Fibroblast of the aortic adventitia (primary cell): ENCODE measurements around the gene PDZRN4. TPM values are rescaled to one million over a fixed set of nuclear protein-coding genes. Genes with fewer than 3 reads are reported as not detected.
"Not testable (repeated sequence)": the region's sequence is repeated elsewhere in the genome, so short reads cannot be mapped to it uniquely, and the experiment has no call there.

ENCODE experiments used
- DNase-seq: peaks from one replicate; pipeline ENCODE4 v3.0.0-alpha.2; 2010; ENCODE audit warnings: low read depth
- H3K4me3 ChIP-seq: 2 replicates; pipeline ENCODE4 v1.5.1; 2011; ENCODE audit warnings: low read depth, mild to moderate bottlenecking, control low read depth, low read length, moderate library complexity
- total RNA-seq: library from RNA; depleted of rRNA; stranded (reverse); fragments of >200 nt; gene quantifications from 2 replicates; pipeline ENCODE4 v1.2.3, GENCODE V29; 2012; ENCODE audit warnings: low replicate concordance
- TF ChIP-seq, protein P1 (sequence below): IDR thresholded peaks from 2 replicates; pipeline ENCODE4 v1.5.1; 2011; ENCODE audit warnings: mild to moderate bottlenecking, low read length, control low read depth, inconsistent platforms; ENCODE audit not compliant: insufficient read depth

The PDZRN4 gene
- total RNA-seq, 1 donor, result not detected

DNA sequence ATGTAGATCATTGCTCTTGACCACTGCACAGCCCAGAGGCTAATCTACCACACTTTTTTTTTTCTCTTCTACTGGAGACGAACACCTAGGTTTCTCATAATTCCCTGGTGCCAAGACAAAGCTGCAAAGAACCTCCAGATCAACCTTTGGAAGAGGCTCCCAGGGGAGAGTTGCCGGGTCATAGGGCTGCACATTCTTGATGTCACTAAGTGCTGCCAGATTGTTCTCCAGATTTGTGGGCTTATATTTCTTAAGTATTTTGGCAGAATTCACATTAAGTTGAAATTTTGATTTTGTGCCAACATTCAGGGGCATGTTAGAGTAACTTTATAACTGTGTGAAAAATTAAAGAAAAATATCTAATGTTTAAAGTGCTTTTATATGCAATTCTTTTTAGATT is 13.5 kb upstream of the PDZRN4 start:
- TF ChIP-seq, protein P1, sequence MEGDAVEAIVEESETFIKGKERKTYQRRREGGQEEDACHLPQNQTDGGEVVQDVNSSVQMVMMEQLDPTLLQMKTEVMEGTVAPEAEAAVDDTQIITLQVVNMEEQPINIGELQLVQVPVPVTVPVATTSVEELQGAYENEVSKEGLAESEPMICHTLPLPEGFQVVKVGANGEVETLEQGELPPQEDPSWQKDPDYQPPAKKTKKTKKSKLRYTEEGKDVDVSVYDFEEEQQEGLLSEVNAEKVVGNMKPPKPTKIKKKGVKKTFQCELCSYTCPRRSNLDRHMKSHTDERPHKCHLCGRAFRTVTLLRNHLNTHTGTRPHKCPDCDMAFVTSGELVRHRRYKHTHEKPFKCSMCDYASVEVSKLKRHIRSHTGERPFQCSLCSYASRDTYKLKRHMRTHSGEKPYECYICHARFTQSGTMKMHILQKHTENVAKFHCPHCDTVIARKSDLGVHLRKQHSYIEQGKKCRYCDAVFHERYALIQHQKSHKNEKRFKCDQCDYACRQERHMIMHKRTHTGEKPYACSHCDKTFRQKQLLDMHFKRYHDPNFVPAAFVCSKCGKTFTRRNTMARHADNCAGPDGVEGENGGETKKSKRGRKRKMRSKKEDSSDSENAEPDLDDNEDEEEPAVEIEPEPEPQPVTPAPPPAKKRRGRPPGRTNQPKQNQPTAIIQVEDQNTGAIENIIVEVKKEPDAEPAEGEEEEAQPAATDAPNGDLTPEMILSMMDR, result no peak
- DNase-seq, result no peak
- no peak overlapping the region for H3K4me3 ChIP-seq

DNA sequence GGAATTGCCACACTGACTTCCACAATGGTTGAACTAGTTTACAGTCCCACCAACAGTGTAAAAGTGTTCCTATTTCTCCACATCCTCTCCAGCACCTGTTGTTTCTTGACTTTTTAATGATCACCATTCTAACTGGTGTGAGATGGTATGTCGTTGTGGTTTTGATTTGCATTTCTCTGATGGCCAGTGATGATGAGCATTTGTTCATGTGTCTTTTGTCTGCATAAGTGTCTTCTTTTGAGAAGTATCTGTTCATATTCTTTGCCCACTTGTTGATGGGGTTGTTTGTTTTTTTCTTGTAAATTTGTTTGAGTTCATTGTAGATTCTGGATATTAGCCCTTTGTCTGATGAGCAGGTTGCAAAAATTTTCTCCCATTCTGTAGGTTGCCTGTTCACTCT is 8.6 kb upstream of the PDZRN4 start:
- H3K4me3 ChIP-seq, DNase-seq: not testable (repeated sequence)

DNA sequence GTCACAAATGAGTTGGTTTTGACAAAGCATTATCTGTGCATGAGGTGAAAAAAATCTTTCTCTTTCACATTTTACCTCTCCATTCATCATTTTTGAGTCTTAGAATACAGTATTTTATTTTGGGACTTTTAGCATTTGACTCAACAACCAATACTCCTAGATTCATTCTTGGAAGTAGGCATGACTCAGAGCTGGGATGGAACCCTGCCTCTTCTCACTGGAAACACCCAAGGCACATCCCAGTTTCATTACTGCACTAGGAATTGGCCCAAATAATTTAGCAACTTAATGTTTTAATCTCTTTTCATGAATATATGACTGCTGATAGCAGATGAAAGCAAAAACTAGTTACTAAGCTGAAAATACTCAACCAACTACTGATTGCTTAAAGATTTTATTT is 3.3 kb upstream of the PDZRN4 start:
- no peak overlapping the region for H3K4me3 ChIP-seq
- TF ChIP-seq, protein P1, result no peak
- DNase-seq, result no peak

DNA sequence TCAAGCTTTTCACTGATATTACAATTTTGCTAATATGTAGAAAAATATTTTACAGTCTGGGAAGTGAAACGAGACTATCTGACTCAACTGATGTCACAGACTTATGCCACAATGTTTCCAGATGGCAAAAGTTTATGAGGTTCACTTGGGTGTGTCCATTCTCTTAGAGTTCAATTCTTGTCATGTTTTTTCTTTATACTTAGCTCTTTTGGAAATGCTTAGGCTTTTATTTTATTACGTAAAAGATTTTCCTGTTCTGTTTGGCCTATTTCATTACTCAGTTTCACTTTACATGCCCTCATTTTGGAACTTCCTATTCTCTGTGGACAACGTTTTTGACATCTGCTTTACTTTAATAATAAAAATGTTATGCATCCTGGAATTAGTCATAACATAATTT is 2.1 kb upstream of the PDZRN4 start:
- TF ChIP-seq, protein P1, result no peak
- no peak overlapping the region for H3K4me3 ChIP-seq
- DNase-seq, result no peak

DNA sequence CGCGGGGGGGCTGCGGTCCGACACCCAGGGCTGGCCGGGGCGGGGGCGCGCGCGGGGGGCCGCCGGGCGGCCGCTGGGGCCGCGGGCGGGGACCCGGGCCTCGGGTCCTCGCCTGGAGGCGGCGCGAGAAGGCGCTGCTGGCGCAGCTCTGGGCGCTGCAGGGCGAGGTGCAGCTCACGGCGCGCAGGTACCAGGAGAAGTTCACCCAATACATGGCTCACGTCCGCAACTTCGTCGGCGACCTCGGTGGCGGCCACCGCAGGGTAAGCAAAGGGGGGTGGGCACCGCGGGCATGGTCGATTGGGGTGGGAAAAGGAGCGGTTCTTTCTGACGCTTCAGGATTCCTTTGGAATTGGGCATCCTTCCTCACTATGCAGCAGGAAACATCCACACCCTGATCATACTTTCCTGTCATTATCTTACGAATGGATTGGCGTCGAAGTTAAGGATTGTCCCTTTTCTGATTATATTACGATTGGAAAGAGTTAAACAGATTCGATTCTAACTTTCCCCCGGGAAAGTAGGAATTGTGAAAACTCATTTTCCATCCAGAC is 798 bp downstream of the PDZRN4 start:
- TF ChIP-seq, protein P1, result no peak
- no peak for DNase-seq
- H3K4me3 ChIP-seq, result no peak overlapping the region

DNA sequence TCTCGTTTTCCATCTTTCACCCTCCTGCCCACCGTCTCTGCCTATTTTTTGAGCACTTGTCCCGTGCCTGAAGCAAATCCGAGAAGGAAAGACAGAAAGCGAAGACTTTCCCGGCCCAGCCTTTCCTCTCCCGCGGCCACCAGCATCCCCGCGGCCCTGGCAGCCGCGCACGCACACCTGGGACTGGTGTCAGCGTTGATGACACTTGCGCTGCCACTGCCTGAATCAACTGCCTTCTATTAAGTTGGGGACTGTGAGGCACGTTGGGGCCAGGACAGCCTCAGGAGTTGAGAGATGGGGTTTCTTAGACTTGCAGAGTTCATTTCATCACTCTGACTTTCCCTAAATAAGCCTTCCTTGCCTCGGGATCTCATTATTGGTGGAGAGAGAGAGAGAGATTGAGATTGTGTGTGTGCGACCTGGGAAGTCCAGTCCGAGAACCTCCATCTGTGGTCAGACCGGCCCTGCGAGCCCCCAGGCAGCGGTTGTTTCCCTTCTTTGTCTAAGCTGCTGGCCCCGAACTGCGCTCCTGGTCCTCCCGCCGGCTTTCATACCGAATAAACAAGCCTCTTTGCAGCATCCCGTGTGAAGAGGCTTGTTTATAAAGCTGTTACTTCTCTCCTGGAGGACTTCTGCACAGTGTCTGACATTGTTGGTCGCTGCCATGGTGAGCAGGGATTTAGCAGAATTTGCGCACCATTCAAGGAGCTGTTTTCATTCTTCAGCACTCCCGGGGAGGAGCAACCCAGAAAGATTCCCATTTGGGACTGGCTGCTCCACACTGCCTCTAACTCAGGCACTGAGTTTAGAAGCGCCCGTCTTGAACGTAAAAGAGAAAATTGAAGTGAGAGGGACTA is 1.5 kb downstream of the PDZRN4 start:
- no peak for DNase-seq
- TF ChIP-seq, protein P1, result no peak
- H3K4me3 ChIP-seq, result no peak overlapping the region

DNA sequence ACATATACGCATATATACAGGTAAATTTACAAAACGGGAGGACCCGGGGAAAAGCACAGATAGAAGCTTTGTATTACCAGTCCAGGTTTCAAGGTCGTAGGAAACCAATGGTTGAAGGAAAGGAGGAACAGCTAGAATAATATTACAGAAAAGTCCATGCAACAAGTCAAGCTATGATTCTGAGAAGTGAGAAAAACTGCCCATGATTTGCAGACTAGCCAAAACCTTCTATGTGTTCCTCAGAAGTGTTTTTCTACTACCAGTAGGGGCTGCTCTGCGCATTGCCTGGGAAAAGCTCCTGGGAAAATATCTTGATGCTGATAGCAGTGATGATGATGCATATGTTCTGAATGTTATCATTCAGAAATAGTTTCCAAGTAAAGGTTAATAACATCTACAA is 2.2 kb downstream of the PDZRN4 start:
- H3K4me3 ChIP-seq, result no peak overlapping the region
- no peak for DNase-seq
- TF ChIP-seq, protein P1, result peak; percentile 22

DNA sequence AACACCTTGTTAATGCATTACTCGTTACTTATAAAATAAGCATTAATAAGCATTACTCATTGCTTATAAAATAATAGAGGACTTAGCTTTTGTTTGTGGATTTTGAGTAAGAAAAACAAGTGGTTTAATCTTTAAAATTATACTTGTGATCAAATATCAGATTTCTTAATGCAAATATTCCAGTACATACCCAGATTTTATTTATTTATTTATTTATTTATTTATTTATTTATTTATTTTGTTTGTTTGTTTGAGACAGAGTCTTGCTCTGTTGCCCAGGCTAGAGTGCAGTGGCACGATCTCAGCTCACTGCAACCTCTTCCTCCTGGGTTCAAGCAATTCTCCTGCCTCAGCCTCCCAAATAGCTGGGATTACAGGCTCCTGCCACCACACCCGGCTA is 3.4 kb downstream of the PDZRN4 start:
- not testable (repeated sequence) for H3K4me3 ChIP-seq, DNase-seq
